Keratinocyte (primary cell): ENCODE data around the gene IRF9.

ENCODE experiments used
- EZH2 ChIP-seq: IDR thresholded peaks from one replicate; pipeline ENCODE4 v1.6.1; 2012; ENCODE audit warnings: inconsistent platforms, mild to moderate bottlenecking, low read length, moderate library complexity
- TF ChIP-seq, protein P1 (sequence below), 3 experiments: IDR thresholded peaks in 1 of 3; conservative IDR thresholded peaks in 1 of 3; optimal IDR thresholded peaks in 1 of 3; 2 replicates in 2 of 3; 3 replicates in 1 of 3; pipeline versions ENCODE3 to v1.5.1; 2011; ENCODE audit warnings: low read length in 3 of 3, mild to moderate bottlenecking in 3 of 3, moderate library complexity in 2 of 3, control low read depth in 1 of 3, inconsistent platforms in 1 of 3; ENCODE audit not compliant: insufficient read depth in 2 of 3; ENCODE audit errors: extremely low read depth in 1 of 3

DNA sequence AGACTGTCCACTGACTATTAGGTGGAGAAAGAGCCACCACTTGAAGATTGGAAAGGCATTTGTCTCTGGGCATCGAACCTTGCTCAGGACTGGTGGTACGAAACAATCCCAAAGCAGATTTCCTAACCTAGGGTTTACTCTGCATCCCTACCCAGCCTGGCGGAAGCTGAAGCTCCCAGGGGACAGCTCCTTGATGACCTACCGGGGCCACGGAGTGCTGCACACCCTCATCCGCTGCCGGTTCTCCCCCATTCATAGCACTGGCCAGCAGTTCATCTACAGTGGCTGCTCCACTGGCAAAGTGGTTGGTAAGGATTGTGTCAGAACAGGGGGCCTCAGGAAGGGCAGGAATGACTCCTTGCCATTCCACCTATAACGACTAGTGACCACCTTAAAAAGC lies 39.9 kb upstream of the IRF9 start:
- TF ChIP-seq, protein P1, sequence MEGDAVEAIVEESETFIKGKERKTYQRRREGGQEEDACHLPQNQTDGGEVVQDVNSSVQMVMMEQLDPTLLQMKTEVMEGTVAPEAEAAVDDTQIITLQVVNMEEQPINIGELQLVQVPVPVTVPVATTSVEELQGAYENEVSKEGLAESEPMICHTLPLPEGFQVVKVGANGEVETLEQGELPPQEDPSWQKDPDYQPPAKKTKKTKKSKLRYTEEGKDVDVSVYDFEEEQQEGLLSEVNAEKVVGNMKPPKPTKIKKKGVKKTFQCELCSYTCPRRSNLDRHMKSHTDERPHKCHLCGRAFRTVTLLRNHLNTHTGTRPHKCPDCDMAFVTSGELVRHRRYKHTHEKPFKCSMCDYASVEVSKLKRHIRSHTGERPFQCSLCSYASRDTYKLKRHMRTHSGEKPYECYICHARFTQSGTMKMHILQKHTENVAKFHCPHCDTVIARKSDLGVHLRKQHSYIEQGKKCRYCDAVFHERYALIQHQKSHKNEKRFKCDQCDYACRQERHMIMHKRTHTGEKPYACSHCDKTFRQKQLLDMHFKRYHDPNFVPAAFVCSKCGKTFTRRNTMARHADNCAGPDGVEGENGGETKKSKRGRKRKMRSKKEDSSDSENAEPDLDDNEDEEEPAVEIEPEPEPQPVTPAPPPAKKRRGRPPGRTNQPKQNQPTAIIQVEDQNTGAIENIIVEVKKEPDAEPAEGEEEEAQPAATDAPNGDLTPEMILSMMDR (optimal IDR thresholded peaks at IDR 0.05 in 1 of 3, IDR thresholded peaks at IDR 0.05 in 1 of 3, conservative IDR thresholded peaks at IDR 0.05 in 1 of 3; ENCODE audit: extremely low read depth in 1 of 3, insufficient read depth in 2 of 3, low read length in 3 of 3): no peak
- no peak for TF ChIP-seq EZH2
